Measurements from ENCODE around the gene KCTD17.

The KCTD17 gene

GRCh38 chr22:37109242-37109917, 57.8 kb downstream of the KCTD17 start, which contains the start of gene TMPRSS6:
Gene TMPRSS6, minus strand, starts transcription at chr22:37109713. Its CDS starts 6,296 bp downstream, at chr22:37103417.
- TF ChIP-seq TAF1 (IDR thresholded peaks at IDR 0.05; ENCODE audit: borderline replicate concordance, insufficient read depth, low read length) (no peak), FOXP2 (optimal IDR thresholded peaks at IDR 0.05; ENCODE audit: borderline replicate concordance, extremely low read depth, extremely low read length, insufficient read depth) (no peak), POLR2AphosphoS5 (IDR thresholded peaks at IDR 0.05; ENCODE audit: low read depth, low read length) (no peak), REST (IDR thresholded peaks at IDR 0.05; ENCODE audit: insufficient read depth in 1 of 2, low read depth in 2 of 2, low read length in 2 of 2) (no peak), SIN3A (IDR thresholded peaks at IDR 0.05; ENCODE audit: borderline replicate concordance, insufficient read depth, low read length) (no peak)

GRCh38 chr22:37111156-37111717, 59.7 kb downstream of the KCTD17 start:
- TF ChIP-seq SIN3A (IDR thresholded peaks at IDR 0.05; ENCODE audit: borderline replicate concordance, insufficient read depth, low read length) (no peak), FOXP2 (optimal IDR thresholded peaks at IDR 0.05; ENCODE audit: borderline replicate concordance, extremely low read depth, extremely low read length, insufficient read depth) (no peak), REST (IDR thresholded peaks at IDR 0.05; ENCODE audit: insufficient read depth in 1 of 2, low read depth in 2 of 2, low read length in 2 of 2) (no peak), TAF1 (IDR thresholded peaks at IDR 0.05; ENCODE audit: borderline replicate concordance, insufficient read depth, low read length) (no peak), POLR2AphosphoS5 (IDR thresholded peaks at IDR 0.05; ENCODE audit: low read depth, low read length) (no peak)

GRCh38 chr22:37112084-37112728, 60.7 kb downstream of the KCTD17 start:
- TF ChIP-seq POLR2AphosphoS5 (IDR thresholded peaks at IDR 0.05; ENCODE audit: low read depth, low read length) (no peak), SIN3A (IDR thresholded peaks at IDR 0.05; ENCODE audit: borderline replicate concordance, insufficient read depth, low read length) (no peak), TAF1 (IDR thresholded peaks at IDR 0.05; ENCODE audit: borderline replicate concordance, insufficient read depth, low read length) (no peak), FOXP2 (optimal IDR thresholded peaks at IDR 0.05; ENCODE audit: borderline replicate concordance, extremely low read depth, extremely low read length, insufficient read depth) (no peak)

Measured in PFSK-1 (cell line).